Measurements from ENCODE around the gene ZDHHC8.

GRCh38 chr22:20194681-20195593 is 63.3 kb downstream of the ZDHHC8 start:
- TF ChIP-seq POLR2A (IDR thresholded peaks at IDR 0.05): no peak
- TF ChIP-seq CTCF (IDR thresholded peaks at IDR 0.05): no peak
